RCC 7860 (cell line): ENCODE measurements around the gene SEMA4D.
"Not testable (repeated sequence)": the region's sequence is repeated elsewhere in the genome, so short reads cannot be mapped to it uniquely, and the experiment has no call there.

Experiments
- DNase-seq: peaks from one replicate; pipeline ENCODE4 v3.0.0-alpha.2; 2015; ENCODE audit warnings: low spot score
- FAIRE-seq: peaks from 2 replicates; lab custom pipeline; 2012; peaks lifted over from hg19 to GRCh38; lab: Jason Lieb, UNC

SEMA4D gene

GRCh38 chr9:89378541-89378940, 119.4 kb downstream of the SEMA4D start:
- no peak for FAIRE-seq
- DNase-seq, result no peak

GRCh38 chr9:89377411-89377810, 120.5 kb downstream of the SEMA4D start:
- FAIRE-seq, result no peak
- DNase-seq, result no peak

DNA sequence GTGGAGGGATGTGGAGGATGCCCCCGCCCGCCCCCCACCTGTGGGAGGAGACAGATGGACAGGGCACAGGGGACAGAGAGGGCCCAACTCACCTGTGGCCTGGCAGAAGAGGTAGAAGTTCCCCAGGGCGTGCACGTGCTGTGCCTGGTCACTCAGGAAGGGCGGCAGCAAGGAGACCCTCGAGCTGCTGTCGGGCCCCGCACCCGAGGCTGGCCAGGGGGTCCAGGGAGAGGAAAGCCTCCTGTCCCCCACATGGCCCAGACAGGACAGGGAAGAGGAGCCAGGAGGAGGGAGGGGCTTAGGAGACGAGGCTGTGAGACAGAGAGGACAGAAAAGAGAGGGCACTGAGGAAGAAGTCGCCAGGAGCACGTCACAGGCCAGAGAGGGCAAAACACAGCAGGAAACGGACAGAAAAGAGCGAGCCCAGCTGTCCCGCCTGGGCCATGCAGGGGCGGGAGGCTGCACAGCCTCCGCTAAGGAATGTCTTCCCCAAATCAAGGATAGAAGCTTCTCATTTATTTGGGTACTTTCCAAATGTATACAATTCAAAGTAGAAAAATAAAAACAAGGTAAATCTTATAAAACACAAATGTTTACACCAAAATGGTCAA, 121.1 kb downstream of the SEMA4D start:
- FAIRE-seq, result no peak
- DNase-seq, result no peak

GRCh38 chr9:89376286-89376685, 121.6 kb downstream of the SEMA4D start:
- DNase-seq (no peak), FAIRE-seq (no peak)

GRCh38 chr9:89375191-89375760, 122.6 kb downstream of the SEMA4D start:
- no peak for DNase-seq
- FAIRE-seq, result no peak

GRCh38 chr9:89374176-89374575, 123.7 kb downstream of the SEMA4D start:
- FAIRE-seq (peak; percentile 84), DNase-seq (peak; percentile 81)

DNA sequence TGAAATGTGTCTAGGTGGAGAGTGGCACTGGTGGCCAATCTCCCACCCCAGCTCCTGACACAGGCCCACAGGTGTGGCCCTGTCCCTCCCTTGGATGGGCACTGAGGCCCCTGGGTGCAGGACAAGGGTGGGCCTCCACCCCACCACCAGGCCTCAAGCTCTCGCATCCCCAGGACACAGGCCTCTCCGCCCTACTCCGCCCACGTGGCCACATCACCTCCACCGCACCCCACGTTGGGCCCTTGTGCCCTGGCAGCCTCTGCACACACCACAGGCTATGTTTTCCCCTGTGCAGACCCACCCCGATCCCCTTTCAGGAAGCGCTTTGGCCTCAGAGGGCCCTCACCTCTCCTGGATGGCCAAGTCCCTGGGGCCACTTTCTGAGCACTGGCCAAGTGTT, 124.9 kb downstream of the SEMA4D start:
- no peak for DNase-seq
- no peak for FAIRE-seq

DNA sequence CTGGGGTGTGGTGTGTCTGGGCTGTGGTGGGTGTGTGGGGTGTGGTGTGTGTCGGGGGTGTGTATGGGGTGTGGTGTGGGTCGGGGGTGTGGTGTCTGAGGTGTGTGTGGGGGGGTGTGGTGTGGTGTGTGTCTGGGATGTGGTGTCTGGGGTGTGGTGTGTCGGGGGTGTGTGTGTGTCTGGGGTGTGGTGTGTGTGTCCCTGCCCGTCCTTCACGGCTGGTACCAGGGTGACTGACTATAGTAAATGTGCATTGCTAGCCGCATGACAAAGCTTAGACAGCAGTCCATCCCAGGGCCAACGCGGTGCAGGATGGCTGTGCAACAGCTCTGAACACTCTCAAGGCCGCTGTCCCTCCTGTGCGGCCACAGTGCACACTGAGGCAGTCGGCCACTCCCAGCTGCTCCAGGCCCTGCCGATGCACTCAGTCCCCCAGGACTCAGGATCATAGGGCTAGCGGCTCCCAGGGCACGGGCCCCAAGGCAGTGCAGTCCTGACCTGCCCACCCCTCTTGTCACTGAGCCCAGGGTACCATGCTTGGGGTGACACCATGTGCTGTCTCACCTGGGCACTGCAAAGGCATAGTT, 125.6 kb downstream of the SEMA4D start:
- FAIRE-seq (no peak), DNase-seq (no peak)

DNA sequence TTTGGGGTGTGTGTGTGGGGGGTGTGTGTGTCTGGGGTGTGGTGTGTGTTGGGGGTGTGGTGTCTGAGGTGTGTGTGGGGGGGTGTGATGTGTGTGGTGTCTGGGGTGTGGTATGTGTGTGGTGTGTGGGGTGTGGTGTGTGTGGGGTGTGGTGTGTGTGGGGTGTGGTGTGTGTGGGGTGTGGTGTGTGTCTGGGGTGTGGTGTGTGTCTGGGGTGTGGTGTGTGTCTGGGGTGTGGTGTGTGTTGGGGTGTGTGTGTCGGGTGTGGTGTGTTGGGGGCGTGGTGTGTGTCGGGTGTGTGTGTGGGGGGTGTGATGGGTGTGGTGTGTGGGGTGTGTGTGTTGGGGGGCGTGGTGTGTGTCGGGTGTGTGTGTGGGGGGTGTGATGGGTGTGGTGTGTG, 126.1 kb downstream of the SEMA4D start:
- not testable (repeated sequence) for FAIRE-seq, DNase-seq

- FAIRE-seq (no peak), DNase-seq (no peak)
Observed at GRCh38 chr9:89370593-89370992, 127.3 kb downstream of the SEMA4D start.

DNA sequence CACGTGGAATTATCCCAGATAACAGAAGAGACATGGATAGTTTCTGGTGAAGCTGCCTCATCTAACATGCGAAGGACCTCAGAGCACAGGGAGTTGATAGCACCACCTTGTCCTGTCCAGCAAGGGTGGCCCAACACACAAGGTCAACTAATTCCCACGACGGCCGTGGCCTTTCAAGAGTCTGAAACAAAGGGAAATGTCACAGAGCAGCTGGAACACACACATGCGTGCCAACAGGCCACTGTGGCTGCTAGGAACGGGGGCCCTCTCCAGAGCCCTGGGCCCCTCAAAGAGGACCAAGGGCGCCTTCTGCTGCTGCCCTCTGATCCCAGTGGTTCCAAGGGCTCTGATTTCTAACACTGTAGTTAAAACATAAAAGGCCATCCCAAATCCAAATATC, 128.9 kb downstream of the SEMA4D start:
- DNase-seq (no peak), FAIRE-seq (no peak)

DNA sequence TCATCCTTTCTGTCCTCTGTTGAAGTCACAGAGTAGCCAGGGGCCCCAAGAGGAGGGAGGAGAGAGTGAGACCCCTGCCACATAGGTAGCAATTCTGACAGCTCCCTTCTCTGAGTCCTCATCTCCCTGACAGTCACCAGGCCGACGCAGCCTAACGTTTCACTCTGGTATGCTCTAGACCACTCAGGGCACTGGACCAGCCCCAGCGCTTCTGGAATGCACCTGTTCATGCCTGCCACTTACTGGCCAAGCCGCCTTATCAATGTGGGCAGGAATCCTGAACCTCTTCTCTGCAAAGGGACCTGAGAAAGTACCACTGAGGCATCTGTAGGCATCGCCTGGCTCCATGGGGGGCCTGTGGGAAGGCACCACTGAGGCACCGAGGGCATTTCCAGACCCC, 129.4 kb downstream of the SEMA4D start:
- DNase-seq (no peak), FAIRE-seq (no peak)

- DNase-seq, result no peak
- no peak for FAIRE-seq
Observed at GRCh38 chr9:89367726-89368437, 130.0 kb downstream of the SEMA4D start.

DNA sequence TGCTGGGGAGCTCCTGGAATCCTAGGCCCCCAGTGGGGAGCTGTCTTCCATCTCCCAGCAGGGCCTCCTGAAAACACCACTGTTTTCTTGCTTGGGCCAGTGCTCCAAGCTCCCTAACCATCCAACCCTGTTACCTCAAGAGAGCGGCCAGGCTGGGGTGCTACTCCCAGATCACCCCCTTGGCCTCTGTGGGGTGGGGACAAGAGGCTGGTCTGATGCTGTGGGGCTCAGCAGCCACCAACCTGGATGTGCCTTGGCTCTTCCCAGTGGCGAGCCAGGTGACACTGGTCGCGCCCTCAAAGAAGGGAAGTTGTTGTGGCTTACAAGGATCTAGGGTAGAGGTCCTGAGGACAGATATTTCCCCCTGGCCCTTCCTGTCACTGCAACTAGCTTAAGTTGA, 130.6 kb downstream of the SEMA4D start:
- FAIRE-seq (no peak), DNase-seq (no peak)

DNA sequence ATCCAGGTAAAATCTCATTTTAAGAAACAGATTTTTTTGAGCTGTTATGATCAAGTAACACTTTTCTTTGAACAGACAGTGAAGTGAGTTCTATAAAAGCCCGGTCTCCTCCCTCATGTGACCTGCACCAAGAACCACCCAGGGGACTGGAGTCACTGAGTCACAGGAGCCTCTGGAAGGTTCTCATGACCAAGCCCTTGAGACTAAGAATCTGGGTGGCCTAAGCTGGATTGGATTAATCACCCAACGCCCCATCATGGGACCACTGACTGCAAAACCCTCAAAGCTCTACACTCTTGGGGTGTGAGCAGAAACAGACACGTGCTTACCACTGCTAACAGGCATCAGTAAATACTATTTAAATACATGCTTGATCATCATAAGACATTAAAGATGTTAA, 131.2 kb downstream of the SEMA4D start:
- FAIRE-seq, result no peak
- DNase-seq, result no peak

DNA sequence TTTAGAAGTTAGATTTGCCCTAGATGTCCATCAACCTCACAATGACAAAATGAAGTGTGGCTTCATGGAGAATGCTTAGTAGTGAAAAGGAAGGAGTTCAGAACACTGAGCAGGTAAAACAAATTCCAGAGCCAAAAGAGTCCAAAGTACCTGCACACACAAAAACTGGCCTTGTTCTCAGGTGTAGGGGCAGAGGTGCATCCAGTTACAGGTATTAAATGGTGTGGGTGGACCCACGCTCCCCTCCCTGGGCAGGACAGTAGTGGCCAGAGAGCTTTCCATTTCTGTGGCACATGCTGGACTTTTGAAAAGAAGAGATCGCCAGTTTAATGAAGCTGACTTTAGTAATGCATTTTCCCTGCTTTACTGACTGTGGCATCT, 132.4 kb downstream of the SEMA4D start:
- no peak for FAIRE-seq

GRCh38 chr9:89364666-89365531, 133.0 kb downstream of the SEMA4D start:
- FAIRE-seq, result no peak
- DNase-seq, result no peak

More for the DNA sequence above, 132.4 kb downstream of the SEMA4D start:
- DNase-seq, result no peak

DNA sequence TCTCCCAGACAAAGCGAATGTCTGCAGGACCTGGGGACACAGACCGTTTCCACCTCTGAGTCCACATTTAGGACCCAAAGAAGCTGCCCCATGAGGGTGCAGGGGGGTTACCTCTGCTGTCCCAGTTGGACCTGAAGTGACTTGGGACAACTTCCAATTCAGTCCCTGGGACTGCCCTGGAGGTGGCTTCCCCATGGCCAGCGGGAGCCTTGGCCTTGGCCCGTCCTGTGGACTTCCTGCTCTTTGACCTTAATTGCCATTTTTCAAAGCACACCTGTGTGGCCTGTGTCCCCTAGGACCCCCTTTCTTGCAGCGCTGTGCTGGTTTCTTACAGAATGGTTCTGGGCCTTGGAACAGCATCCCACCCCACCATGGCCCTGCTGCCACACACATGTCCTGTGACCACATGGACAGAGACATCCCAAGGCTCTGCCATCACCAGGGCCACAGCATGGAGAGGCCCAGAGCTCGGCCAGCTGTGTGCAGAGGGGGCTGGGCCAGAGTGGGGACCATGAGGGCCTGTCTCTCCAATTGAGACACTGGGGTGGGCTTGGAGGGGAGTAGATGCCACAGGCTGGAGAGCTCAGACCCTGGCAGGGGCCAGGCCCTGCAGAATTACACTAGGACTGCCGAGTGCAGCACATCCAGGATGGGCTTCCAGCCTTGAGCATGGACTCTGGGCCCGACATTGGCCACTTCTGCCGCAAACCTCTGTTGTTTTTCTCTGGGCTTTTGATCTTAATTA, 133.8 kb downstream of the SEMA4D start:
- FAIRE-seq (no peak), DNase-seq (no peak)

- DNase-seq (no peak), FAIRE-seq (no peak)
Observed at GRCh38 chr9:89363311-89363670, 134.6 kb downstream of the SEMA4D start.

DNA sequence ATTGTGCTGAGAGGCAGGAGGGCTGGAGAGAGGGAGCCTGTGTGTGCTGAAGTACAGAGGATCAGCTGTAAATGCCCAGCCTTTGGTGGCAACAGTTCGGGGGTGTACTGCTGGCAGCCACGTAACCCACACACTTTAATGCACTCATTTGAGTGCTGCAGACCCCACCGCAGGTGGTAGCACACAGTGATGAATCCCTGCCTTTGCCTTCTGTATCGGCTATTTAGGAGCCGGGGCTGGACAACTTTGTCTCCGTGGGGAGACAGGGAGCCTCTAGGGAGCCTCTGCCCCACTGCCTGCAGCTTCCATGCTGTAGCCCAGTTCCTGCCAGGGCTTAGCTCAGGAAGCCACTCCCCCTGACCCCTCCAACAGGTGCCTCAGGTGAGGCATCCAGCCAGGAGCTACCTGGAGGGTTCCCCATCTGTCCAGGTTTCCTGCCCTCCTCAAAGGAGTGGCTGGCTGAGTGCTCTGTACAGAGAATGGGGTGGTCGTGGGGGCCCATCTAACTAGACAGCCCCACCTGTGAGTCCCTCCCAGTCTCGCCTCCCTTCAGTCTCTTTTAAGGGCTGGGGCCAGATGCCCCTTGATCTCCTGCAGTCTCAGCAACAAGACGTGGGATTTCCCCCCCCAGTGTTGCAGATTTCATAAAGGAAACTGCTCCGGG, 135.1 kb downstream of the SEMA4D start:
- DNase-seq (no peak), FAIRE-seq (no peak)
